Activated naive CD8-positive, alpha-beta T cell treated with anti-CD3 and anti-CD28 coated beads, Interleukin-2, amount 10 ng/mL, durations not matched to agents 7 days and 5 days (primary cell): ENCODE data around the gene ENDOV. TPM values are rescaled to one million over a fixed set of nuclear protein-coding genes. Genes with fewer than 3 reads are reported as not detected.

Source experiments
- ATAC-seq: fragments of 150-1000 bp; cut with Tn5 transposase; one replicate; pipeline ENCODE4 v1.10.0; 2021; ENCODE audit warnings: low read depth, moderate library complexity
- POLR2A ChIA-PET: fragments of 350-600 bp; sonication (Branson Sonifier 250); formaldehyde crosslinking; loops from one replicate; lab custom pipeline; 2021; ENCODE audit warnings: antibody characterized with exemption; lab: Charles Lee
- DNase-seq: peaks from one replicate; pipeline ENCODE4 v3.0.0; 2021
- H3K27ac Mint-ChIP-seq: one replicate; pipeline ENCODE4 v1.8.0; 2022; ENCODE audit warnings: mild to moderate bottlenecking, mixed read lengths
- H3K27me3 Mint-ChIP-seq: one replicate; pipeline ENCODE4 v1.8.0; 2022; ENCODE audit warnings: mild to moderate bottlenecking, moderate library complexity, mixed read lengths
- H3K36me3 Mint-ChIP-seq: one replicate; pipeline ENCODE4 v1.8.0; 2021; ENCODE audit warnings: mild to moderate bottlenecking, mixed read lengths
- H3K4me1 Mint-ChIP-seq: one replicate; pipeline ENCODE4 v1.8.0; 2021; ENCODE audit warnings: mixed read lengths
- H3K4me3 Mint-ChIP-seq: one replicate; pipeline ENCODE4 v1.8.0; 2022; ENCODE audit warnings: mild to moderate bottlenecking, moderate library complexity, mixed read lengths
- H3K9me3 Mint-ChIP-seq: one replicate; pipeline ENCODE4 v1.8.0; 2021; ENCODE audit warnings: mixed read lengths
- total RNA-seq, 2 experiments: library from RNA; stranded (reverse); gene quantifications; one replicate each; pipeline ENCODE4 v1.2.3, GENCODE V29; 2021

Gene ENDOV
- total RNA-seq, 2 experiments from 2014 or later: 17.8 to 23.1 TPM

- peaks cover 12% of the 10 kb centered on the region for H3K4me1 Mint-ChIP-seq
- DNase-seq (no peak), ATAC-seq (no peak)
- H3K27ac Mint-ChIP-seq: no peak overlapping the region
- peaks cover 51% of the 10 kb centered on the region for H3K36me3 Mint-ChIP-seq
- H3K4me3 Mint-ChIP-seq: no peak overlapping the region
- POLR2A ChIA-PET: no interaction called here
- H3K9me3 Mint-ChIP-seq: no peaks in the 10 kb centered on the region
- H3K27me3 Mint-ChIP-seq: no peaks in the 10 kb centered on the region
These were observed 34.4 kb upstream of the ENDOV start for GRCh38 chr17:80380555-80381002.

GRCh38 chr17:80381416-80381923 is 33.5 kb upstream of the ENDOV start:
- no peak overlapping the region for H3K4me3 Mint-ChIP-seq
- ATAC-seq (no peak), DNase-seq (no peak)
- POLR2A ChIA-PET: no interaction called here
- H3K36me3 Mint-ChIP-seq: peaks cover 55% of the 10 kb centered on the region
- no peaks in the 10 kb centered on the region for H3K9me3 Mint-ChIP-seq
- no peaks in the 10 kb centered on the region for H3K27me3 Mint-ChIP-seq
- peak overlapping the region; percentile 22 for H3K27ac Mint-ChIP-seq
- peaks cover 11% of the 10 kb centered on the region for H3K4me1 Mint-ChIP-seq

GRCh38 chr17:80382446-80382845 is 32.5 kb upstream of the ENDOV start:
- POLR2A ChIA-PET: interaction anchor here (1.0 kb wide), 1 partner anchor 182 kb away, joined by 3 read pairs; no protein-coding TSS in a partner anchor
- no peak overlapping the region for H3K27ac Mint-ChIP-seq
- H3K4me3 Mint-ChIP-seq: no peak overlapping the region
- ATAC-seq (no peak), DNase-seq (no peak)
- H3K27me3 Mint-ChIP-seq: no peaks in the 10 kb centered on the region
- peaks cover 11% of the 10 kb centered on the region for H3K4me1 Mint-ChIP-seq
- no peaks in the 10 kb centered on the region for H3K9me3 Mint-ChIP-seq
- H3K36me3 Mint-ChIP-seq: peaks cover 49% of the 10 kb centered on the region

- no peak overlapping the region for H3K27ac Mint-ChIP-seq
- peaks cover 49% of the 10 kb centered on the region for H3K36me3 Mint-ChIP-seq
- H3K4me3 Mint-ChIP-seq: no peak overlapping the region
- ATAC-seq (no peak), DNase-seq (no peak)
- H3K27me3 Mint-ChIP-seq: no peaks in the 10 kb centered on the region
- H3K9me3 Mint-ChIP-seq: no peaks in the 10 kb centered on the region
- POLR2A ChIA-PET: interaction anchor here (1.0 kb wide), 1 partner anchor 182 kb away, joined by 3 read pairs; no protein-coding TSS in a partner anchor
- peaks cover 11% of the 10 kb centered on the region for H3K4me1 Mint-ChIP-seq
These were observed 32.0 kb upstream of the ENDOV start for GRCh38 chr17:80382956-80383355.

GRCh38 chr17:80384078-80384960 is 30.6 kb upstream of the ENDOV start:
- POLR2A ChIA-PET: interaction anchor here (1.3 kb wide), 1 partner anchor 12 kb away, joined by 4 read pairs; no protein-coding TSS in a partner anchor

GRCh38 chr17:80385046-80385445 is 29.9 kb upstream of the ENDOV start:
- ATAC-seq (no peak), DNase-seq (no peak)
- no peak overlapping the region for H3K4me3 Mint-ChIP-seq
- POLR2A ChIA-PET: interaction anchor here (1.3 kb wide), 1 partner anchor 12 kb away, joined by 4 read pairs; no protein-coding TSS in a partner anchor
- peaks cover 11% of the 10 kb centered on the region for H3K4me1 Mint-ChIP-seq
- no peak overlapping the region for H3K27ac Mint-ChIP-seq
- H3K9me3 Mint-ChIP-seq: no peaks in the 10 kb centered on the region
- H3K36me3 Mint-ChIP-seq: peaks cover 46% of the 10 kb centered on the region
- no peaks in the 10 kb centered on the region for H3K27me3 Mint-ChIP-seq

More at GRCh38 chr17:80384078-80384960, 30.6 kb upstream of the ENDOV start:
- H3K4me3 Mint-ChIP-seq: no peak overlapping the region
- peak overlapping the region; percentile 76 for H3K27ac Mint-ChIP-seq
- DNase-seq: no peak
- H3K36me3 Mint-ChIP-seq: peaks cover 47% of the 10 kb centered on the region
- ATAC-seq: no peak
- no peaks in the 10 kb centered on the region for H3K27me3 Mint-ChIP-seq
- H3K4me1 Mint-ChIP-seq: peaks cover 11% of the 10 kb centered on the region
- H3K9me3 Mint-ChIP-seq: no peaks in the 10 kb centered on the region

GRCh38 chr17:80386341-80386740 is 28.6 kb upstream of the ENDOV start:
- H3K4me3 Mint-ChIP-seq: no peak overlapping the region
- H3K27ac Mint-ChIP-seq: no peak overlapping the region
- no peaks in the 10 kb centered on the region for H3K9me3 Mint-ChIP-seq
- no peaks in the 10 kb centered on the region for H3K27me3 Mint-ChIP-seq
- H3K4me1 Mint-ChIP-seq: peaks cover 11% of the 10 kb centered on the region
- ATAC-seq: no peak
- DNase-seq: no peak
- peaks cover 48% of the 10 kb centered on the region for H3K36me3 Mint-ChIP-seq
- POLR2A ChIA-PET: no interaction called here

- no peak overlapping the region for H3K27ac Mint-ChIP-seq
- no peak for ATAC-seq
These were observed 27.9 kb upstream of the ENDOV start for GRCh38 chr17:80387071-80387470.

GRCh38 chr17:80388175-80388574 is 26.8 kb upstream of the ENDOV start:
- POLR2A ChIA-PET: no interaction called here
- no peak for ATAC-seq
- H3K9me3 Mint-ChIP-seq: no peaks in the 10 kb centered on the region
- H3K36me3 Mint-ChIP-seq: peaks cover 43% of the 10 kb centered on the region
- H3K27ac Mint-ChIP-seq: no peak overlapping the region
- DNase-seq: no peak
- peaks cover 12% of the 10 kb centered on the region for H3K4me1 Mint-ChIP-seq
- no peaks in the 10 kb centered on the region for H3K27me3 Mint-ChIP-seq
- no peak overlapping the region for H3K4me3 Mint-ChIP-seq

More at GRCh38 chr17:80387071-80387470, 27.9 kb upstream of the ENDOV start:
- Mint-ChIP-seq H3K4me3 (no peak overlapping the region), H3K36me3 (peaks cover 48% of the 10 kb centered on the region), H3K4me1 (peaks cover 12% of the 10 kb centered on the region), H3K9me3 (no peaks in the 10 kb centered on the region), H3K27me3 (no peaks in the 10 kb centered on the region)
- DNase-seq: no peak
- POLR2A ChIA-PET: no interaction called here

- H3K27me3 Mint-ChIP-seq: no peaks in the 10 kb centered on the region
- H3K4me3 Mint-ChIP-seq: no peak overlapping the region
- H3K4me1 Mint-ChIP-seq: peaks cover 11% of the 10 kb centered on the region
- H3K27ac Mint-ChIP-seq: no peak overlapping the region
- DNase-seq (no peak), ATAC-seq (no peak)
- no peaks in the 10 kb centered on the region for H3K9me3 Mint-ChIP-seq
- H3K36me3 Mint-ChIP-seq: peaks cover 39% of the 10 kb centered on the region
- POLR2A ChIA-PET: no interaction called here
These were observed 26.4 kb upstream of the ENDOV start for GRCh38 chr17:80388601-80389000.

GRCh38 chr17:80389011-80389995 is 25.7 kb upstream of the ENDOV start:
- Mint-ChIP-seq H3K4me3 (no peak overlapping the region), H3K27me3 (no peaks in the 10 kb centered on the region), H3K4me1 (peaks cover 5% of the 10 kb centered on the region), H3K27ac (peak overlapping the region; percentile 58), H3K9me3 (no peaks in the 10 kb centered on the region), H3K36me3 (peaks cover 34% of the 10 kb centered on the region)
- ATAC-seq (no peak), DNase-seq (no peak)
- POLR2A ChIA-PET: no interaction called here

- Mint-ChIP-seq H3K4me1 (peaks cover 3% of the 10 kb centered on the region), H3K9me3 (no peaks in the 10 kb centered on the region), H3K4me3 (no peak overlapping the region), H3K27ac (no peak overlapping the region), H3K36me3 (peaks cover 30% of the 10 kb centered on the region), H3K27me3 (no peaks in the 10 kb centered on the region)
- DNase-seq: no peak
- ATAC-seq: no peak
- POLR2A ChIA-PET: interaction anchor here (0.9 kb wide), 1 partner anchor 61 kb away, joined by 4 read pairs; no protein-coding TSS in a partner anchor
These were observed 21.6 kb upstream of the ENDOV start for GRCh38 chr17:80393241-80393890.
